IMR-90 (cell line): Measurements from ENCODE around the gene CREBBP. TPM values are rescaled to one million over a fixed set of nuclear protein-coding genes. Genes with fewer than 3 reads are reported as not detected.

Source experiments
- ATAC-seq: fragments of 200-7000 bp; cut with Tn5 transposase; 2 replicates; pipeline ENCODE4 v1.9.1; 2020; ENCODE audit warnings: low read depth, mild to moderate bottlenecking, moderate library complexity
- BruUV-seq: library from RNA; stranded (reverse); fragments of 400-500 nt; replicated peaks from 2 replicates; lab custom pipeline; 2021; lab: Mats Ljungman, UMichigan
- CTCF ChIA-PET: fragments of 300-600 bp; formaldehyde crosslinking; extraction: SDS; loops from one replicate; lab custom pipeline; 2021; ENCODE audit warnings: antibody characterized with exemption; lab: Yijun Ruan, JAX
- POLR2A ChIA-PET: fragments of 300-600 bp; sonication (Branson Sonifier 250); formaldehyde crosslinking; loops from one replicate; lab custom pipeline; 2022; ENCODE audit warnings: antibody characterized with exemption; ENCODE audit not compliant: unreplicated experiment; lab: Charles Lee
- DNase-seq: peaks from one replicate; pipeline ENCODE4 v3.0.0; 2013
- H2AFZ ChIP-seq: replicated peaks from 2 replicates; pipeline ENCODE3; 2013; ENCODE audit warnings: low read length, mild to moderate bottlenecking; ENCODE audit not compliant: poor library complexity
- H2AK5ac ChIP-seq: 2 replicates; pipeline ENCODE4 v1.6.1; 2013; ENCODE audit warnings: low read depth, low read length, inconsistent platforms
- H2AK9ac ChIP-seq: replicated peaks from 2 replicates; pipeline ENCODE3; 2013; ENCODE audit warnings: mild to moderate bottlenecking, low read depth, low read length, moderate library complexity; ENCODE audit not compliant: poor library complexity
- H2BK120ac ChIP-seq: 2 replicates; pipeline ENCODE4 v1.6.1; 2013; ENCODE audit warnings: low read depth, low read length, inconsistent platforms
- H2BK15ac ChIP-seq: 3 replicates; pipeline ENCODE4 v1.6.1; 2013; ENCODE audit warnings: low read depth, low read length, inconsistent platforms
- H2BK20ac ChIP-seq: 2 replicates; pipeline ENCODE4 v1.6.1; 2013; ENCODE audit warnings: low read depth, mild to moderate bottlenecking, inconsistent platforms, low read length, moderate library complexity
- H2BK5ac ChIP-seq: 2 replicates; pipeline ENCODE4 v1.6.1; 2013; ENCODE audit warnings: mild to moderate bottlenecking, low read depth, low read length, inconsistent platforms; ENCODE audit not compliant: poor library complexity, severe bottlenecking
- H3K14ac ChIP-seq: replicated peaks from 2 replicates; pipeline ENCODE4 v1.6.1; 2013; ENCODE audit warnings: low read depth, low read length, inconsistent platforms
- H3K18ac ChIP-seq: 2 replicates; pipeline ENCODE4 v1.6.1; 2013; ENCODE audit warnings: low read depth, low read length, control low read depth
- H3K23ac ChIP-seq: 2 replicates; pipeline ENCODE4 v1.6.1; 2013; ENCODE audit warnings: low read depth, low read length, inconsistent platforms
- H3K27ac ChIP-seq: 2 replicates; pipeline ENCODE4 v1.5.1; 2013; ENCODE audit warnings: mild to moderate bottlenecking, control low read depth, low read length; ENCODE audit not compliant: insufficient read depth
- H3K27me3 ChIP-seq: 2 replicates; pipeline ENCODE4 v1.6.1; 2013; ENCODE audit warnings: low read length; ENCODE audit not compliant: control insufficient read depth, insufficient read depth
- H3K36me3 ChIP-seq: 2 replicates; pipeline ENCODE4 v1.6.1; 2013; ENCODE audit warnings: low read length, mixed read lengths; ENCODE audit not compliant: control insufficient read depth, insufficient read depth
- H3K4ac ChIP-seq: 2 replicates; pipeline ENCODE4 v1.6.1; 2013; ENCODE audit warnings: low read depth, low read length, inconsistent platforms
- H3K4me1 ChIP-seq: 2 replicates; pipeline ENCODE4 v1.6.1; 2013; ENCODE audit warnings: low read length, mixed read lengths; ENCODE audit not compliant: control insufficient read depth, insufficient read depth
- H3K4me2 ChIP-seq: 2 replicates; pipeline ENCODE4 v1.6.1; 2013; ENCODE audit warnings: low read depth, mild to moderate bottlenecking, control low read depth, low read length, moderate library complexity
- H3K4me3 ChIP-seq: 2 replicates; pipeline ENCODE4 v1.5.1; 2013; ENCODE audit warnings: low read depth, mild to moderate bottlenecking, control low read depth, low read length, moderate library complexity; ENCODE audit not compliant: insufficient read depth
- H3K56ac ChIP-seq: 2 replicates; pipeline ENCODE4 v1.6.1; 2013; ENCODE audit warnings: low read length, inconsistent platforms; ENCODE audit not compliant: insufficient read depth; ENCODE audit errors: extremely low read depth
- H3K79me1 ChIP-seq, 2 experiments: 2 replicates each; pipeline ENCODE4 v1.6.1; 2013; ENCODE audit warnings: low read length in 2 of 2, inconsistent platforms in 1 of 2, low read depth in 1 of 2
- H3K9ac ChIP-seq: 2 replicates; pipeline ENCODE4 v1.6.1; 2013; ENCODE audit warnings: low read depth, low read length, control low read depth
- H3K9me1 ChIP-seq: 2 replicates; pipeline ENCODE4 v1.6.1; 2013; ENCODE audit warnings: low read length, inconsistent platforms; ENCODE audit not compliant: insufficient read depth
- H3K9me3 ChIP-seq: 2 replicates; pipeline ENCODE4 v1.6.1; 2013; ENCODE audit warnings: low read length; ENCODE audit not compliant: control insufficient read depth, insufficient read depth
- H4K20me1 ChIP-seq: 2 replicates; pipeline ENCODE4 v1.6.1; 2013; ENCODE audit warnings: low read length, inconsistent platforms; ENCODE audit not compliant: insufficient read depth
- H4K5ac ChIP-seq: 2 replicates; pipeline ENCODE4 v1.6.1; 2013; ENCODE audit warnings: mild to moderate bottlenecking, low read depth, low read length, control low read depth
- H4K8ac ChIP-seq, 2 experiments: 2 replicates each; pipeline ENCODE4 v1.6.1; 2013; ENCODE audit warnings: low read depth in 2 of 2, low read length in 2 of 2, control low read depth in 1 of 2, inconsistent platforms in 1 of 2
- H4K91ac ChIP-seq: 2 replicates; pipeline ENCODE4 v1.6.1; 2013; ENCODE audit warnings: low read depth, low read length, inconsistent platforms; ENCODE audit not compliant: insufficient read depth
- CEBPB ChIP-seq: IDR thresholded peaks from 2 replicates; pipeline ENCODE4 v1.6.1; 2012; ENCODE audit warnings: low read depth, low read length, improper control_type of control experiment
- CTCF ChIP-seq: conservative IDR thresholded peaks from 2 replicates; pipeline ENCODE4 v1.5.1; 2012; ENCODE audit warnings: mild to moderate bottlenecking, low read depth, low read length, improper control_type of control experiment
- MAFK ChIP-seq: IDR thresholded peaks from 2 replicates; pipeline ENCODE4 v1.6.1; 2012; ENCODE audit warnings: low read depth, low read length, improper control_type of control experiment
- MAZ ChIP-seq: IDR thresholded peaks from 2 replicates; pipeline ENCODE4 v1.6.1; 2012; ENCODE audit warnings: low read depth, mild to moderate bottlenecking, low read length, improper control_type of control experiment, moderate library complexity, borderline replicate concordance
- NFE2L2 ChIP-seq: fragments of 150-350 bp; IDR thresholded peaks from 2 replicates; pipeline ENCODE4 v1.6.1; 2016; ENCODE audit warnings: low read depth, mild to moderate bottlenecking, low read length
- POLR2A ChIP-seq: IDR thresholded peaks from 2 replicates; pipeline ENCODE4 v1.6.1; 2012; ENCODE audit warnings: mild to moderate bottlenecking, low read depth, low read length
- RAD21 ChIP-seq: IDR thresholded peaks from 2 replicates; pipeline ENCODE4 v1.6.1; 2012; ENCODE audit warnings: low read length, improper control_type of control experiment
- RCOR1 ChIP-seq: IDR thresholded peaks from 2 replicates; pipeline ENCODE4 v1.6.1; 2012; ENCODE audit warnings: mild to moderate bottlenecking, low read length, improper control_type of control experiment; ENCODE audit not compliant: insufficient replicate concordance
- RFX5 ChIP-seq: IDR thresholded peaks from 2 replicates; pipeline ENCODE4 v1.8.0; 2012; ENCODE audit warnings: low read depth, mild to moderate bottlenecking, low read length, moderate library complexity
- WGBS, 2 experiments: methylation state at CpG; one replicate each; pipeline versions ENCODE4 v1.1.5 to v1.1.7; 2013; ENCODE audit warnings: missing lambda C conversion rate in 2 of 2; ENCODE audit not compliant: insufficient read length in 1 of 2; ENCODE audit errors: extremely low coverage in 2 of 2; 5-methylcytosine and 5-hydroxymethylcytosine counted together
- dilution Hi-C: fragments of 300-500 bp; cut with HindIII; formaldehyde crosslinking; loops from one replicate; pipeline ENCODE4 v1.14.3; 2018; ENCODE audit warnings: low sequenced_read_pairs; ENCODE audit not compliant: unreplicated experiment
- in situ Hi-C: fragments of 300-500 bp; cut with MboI; formaldehyde crosslinking; loops from 3 replicates; pipeline ENCODE4 v1.14.3; 2019; ENCODE audit warnings: low sequenced_read_pairs, inconsistent platforms, mixed read lengths
- intact Hi-C: fragments of 100-400 bp; cut with micrococcal nuclease; formaldehyde crosslinking; loops from 2 replicates; pipeline ENCODE4 v1.10.0; 2022
- polyA plus RNA-seq, 3 experiments: library from polyadenylated mRNA; depleted of rRNA; stranded (reverse); fragments of >200 nt; gene quantifications; 2 replicates each; pipeline ENCODE4 v1.2.3, GENCODE V29; 2012; ENCODE audit warnings: low replicate concordance in 1 of 3
- total RNA-seq: library from RNA; depleted of rRNA; stranded (reverse); fragments of >200 nt; gene quantifications from 2 replicates; pipeline ENCODE4 v1.2.3, GENCODE V29; 2012
- TF ChIP-seq, protein P1 (sequence below): fragments of 150-350 bp; IDR thresholded peaks from 2 replicates; pipeline ENCODE4 v1.6.1; 2016; ENCODE audit warnings: low read depth, mild to moderate bottlenecking, low read length, moderate library complexity, borderline replicate concordance

CREBBP gene
- total and polyA plus RNA-seq, 2 of the 4 experiments (the other 2 are of a cell fraction) = 7.3 to 12.5 TPM

DNA sequence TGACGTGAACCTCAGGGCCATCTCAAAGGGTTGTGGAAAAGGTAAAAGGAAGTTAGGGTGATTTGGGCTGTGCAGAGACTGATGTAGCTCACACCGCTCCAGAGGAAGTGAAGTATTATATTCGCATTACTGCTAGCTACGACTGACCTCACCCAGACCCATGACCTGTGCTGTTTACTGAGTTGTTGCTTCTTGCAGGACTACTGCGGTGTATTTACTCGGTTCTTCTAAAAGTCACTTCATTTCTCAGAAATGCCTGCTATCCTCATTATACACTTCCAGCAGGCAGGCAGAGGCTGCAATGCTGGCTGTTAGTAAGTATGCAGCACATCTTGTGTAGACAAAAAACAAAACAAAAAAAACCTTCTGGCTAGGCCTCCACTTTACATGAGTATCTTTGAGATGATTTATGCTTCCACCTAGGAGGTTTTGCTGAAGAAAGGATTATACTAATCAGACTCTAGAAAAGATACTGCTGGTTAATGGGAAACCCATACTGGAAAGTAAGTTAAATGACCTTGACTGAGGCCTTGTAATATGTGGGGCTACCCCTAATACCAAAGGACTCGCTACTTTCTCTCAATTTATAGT lies 76.0 kb downstream of the CREBBP start (continued):
- TF ChIP-seq CTCF = no peak

- no CpG with 5 or more reads among the region's 4 CpGs for WGBS, 2 experiments
- no peak overlapping the region for H3K23ac ChIP-seq
- TF ChIP-seq RCOR1 = no peak
- no peak for TF ChIP-seq CTCF
- no peak for TF ChIP-seq NFE2L2
- no peak for TF ChIP-seq MAZ
- no peak for TF ChIP-seq MAFK
- no peak for TF ChIP-seq RFX5
- TF ChIP-seq, protein P1, sequence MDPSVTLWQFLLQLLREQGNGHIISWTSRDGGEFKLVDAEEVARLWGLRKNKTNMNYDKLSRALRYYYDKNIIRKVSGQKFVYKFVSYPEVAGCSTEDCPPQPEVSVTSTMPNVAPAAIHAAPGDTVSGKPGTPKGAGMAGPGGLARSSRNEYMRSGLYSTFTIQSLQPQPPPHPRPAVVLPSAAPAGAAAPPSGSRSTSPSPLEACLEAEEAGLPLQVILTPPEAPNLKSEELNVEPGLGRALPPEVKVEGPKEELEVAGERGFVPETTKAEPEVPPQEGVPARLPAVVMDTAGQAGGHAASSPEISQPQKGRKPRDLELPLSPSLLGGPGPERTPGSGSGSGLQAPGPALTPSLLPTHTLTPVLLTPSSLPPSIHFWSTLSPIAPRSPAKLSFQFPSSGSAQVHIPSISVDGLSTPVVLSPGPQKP = no peak
- no peak for TF ChIP-seq RAD21
- no peak for TF ChIP-seq CEBPB
- TF ChIP-seq POLR2A = no peak
Measured at GRCh38 chr16:3800477-3801270, 79.8 kb downstream of the CREBBP start.

More at GRCh38 chr16:3800477-3801270, 79.8 kb downstream of the CREBBP start:
- Histone ChIP-seq H2AK5ac (no peak overlapping the region), H3K18ac (no peak overlapping the region), H3K4me3 (no peak overlapping the region), H3K56ac (no peak overlapping the region), H3K27ac (no peak overlapping the region), H2BK20ac (no peak overlapping the region), H4K5ac (no peak overlapping the region), H3K14ac (no peak overlapping the region), H3K9me3 (no peaks in the 10 kb centered on the region), H2AK9ac (no peak overlapping the region), H3K4me2 (no peak overlapping the region), H3K36me3 (0 out of 2 replicates have a peak, but pooled peaks cover 5% of the 10 kb centered on the region), H3K4me1 (peaks cover 5% of the 10 kb centered on the region; the same call in 1 of the 2 replicates), H4K8ac (no peak overlapping the region), H3K79me1 (peaks cover 39 to 81% of the 10 kb centered on the region in 2 experiments), H3K9me1 (peaks cover 20% of the 10 kb centered on the region), H2BK15ac (no peak overlapping the region), H3K4ac (no peak overlapping the region), H3K9ac (no peak overlapping the region), H4K91ac (no peak overlapping the region), H2AFZ (no peak overlapping the region), H2BK5ac (no peak overlapping the region), H4K20me1 (peaks cover 96% of the 10 kb centered on the region), H3K27me3 (no peaks in the 10 kb centered on the region), H2BK120ac (no peak overlapping the region)
- ChIA-PET CTCF (no interaction called here), POLR2A (no interaction called here)
- no peak for ATAC-seq
- no peak for DNase-seq
- intact Hi-C loops (no loop called here), dilution Hi-C loops (no loop called here), in situ Hi-C loops (no loop called here)
- no TSS peak for BruUV-seq
